Measurements from ENCODE around the gene PYGO2. TPM values are rescaled to one million over a fixed set of nuclear protein-coding genes. Genes with fewer than 3 reads are reported as not detected.
A peak's percentile ranks its signal among the peaks of the same experiment; 100 is the strongest.

Gene PYGO2
- total and polyA plus RNA-seq, 2 of the 8 experiments (the other 6 are each of a cell fraction or from before 2014, with no cell fraction given): 31.0 to 31.6 TPM

DNA sequence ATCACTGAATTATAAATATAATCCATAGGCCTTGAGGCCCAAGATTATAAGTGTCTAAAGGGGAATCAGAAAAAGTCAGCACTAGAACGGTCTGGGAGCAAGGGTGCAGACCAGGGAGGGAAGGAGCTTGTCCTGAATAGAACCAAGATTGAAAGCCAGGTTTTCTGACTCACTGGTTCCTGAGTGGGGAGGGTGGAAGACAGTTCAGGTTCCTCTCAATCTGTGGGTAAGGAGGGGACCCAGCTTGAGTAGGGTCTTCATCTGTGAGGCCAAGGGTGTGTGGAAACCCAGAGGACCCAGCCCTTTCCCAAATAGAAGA, 32.6 kb upstream of the PYGO2 start:
- Histone ChIP-seq H4K20me1 (replicated peaks in 1 of 2; ENCODE audit: control insufficient read depth in 1 of 2, insufficient read depth in 2 of 2, low read length in 2 of 2) (peaks cover 0 to 5% of the 10 kb centered on the region in 2 experiments), H3K23me2 (ENCODE audit: low read depth, low read length) (no peaks in the 10 kb centered on the region; the same call in 1 of the 2 replicates), H3K56ac (replicated peaks; ENCODE audit: insufficient read length, low read depth, low read length) (no peak overlapping the region), H4K5ac (ENCODE audit: insufficient read length, low read depth, low read length) (no peak overlapping the region), H2BK15ac (ENCODE audit: low read length) (no peak overlapping the region), H2BK5ac (ENCODE audit: low read depth, low read length) (no peak overlapping the region), H3K4me1 (replicated peaks in 1 of 4; ENCODE audit: control insufficient read depth in 3 of 4, insufficient read depth in 4 of 4, low read length in 3 of 4) (peaks cover 0 to 7% (median 4%) of the 10 kb centered on the region in 4 experiments; a peak in 3 of 7 replicates), H4K91ac (replicated peaks; ENCODE audit: insufficient read length, low read length) (no peak overlapping the region), H2BK12ac (ENCODE audit: low read depth, low read length) (0 out of 2 replicates have a peak overlapping the region, but pooled peaks have one; percentile 17), H2BK120ac (replicated peaks; ENCODE audit: low read depth, low read length) (no peak overlapping the region), H2BK20ac (ENCODE audit: low read length) (no peak overlapping the region), H2AFZ (ENCODE audit: low read length) (no peak overlapping the region), H3K14ac (ENCODE audit: insufficient read length) (no peak overlapping the region), H3K18ac (ENCODE audit: extremely low read depth, low read length) (no peak overlapping the region), H2AK5ac (ENCODE audit: low read depth, low read length) (no peak overlapping the region), H3K27me3 (replicated peaks in 1 of 4; ENCODE audit: control insufficient read depth in 3 of 4, extremely low read depth in 1 of 4, insufficient read depth in 3 of 4, low read length in 3 of 4) (no peaks in the 10 kb centered on the region), H3K4ac (replicated peaks; ENCODE audit: insufficient read length, low read depth, low read length) (no peak overlapping the region), H3K4me3 (ENCODE audit: extremely low read depth in 1 of 4, insufficient read depth in 2 of 4, low read depth in 3 of 4, low read length in 4 of 4) (no peak overlapping the region), H3K4me2 (ENCODE audit: insufficient read depth in 1 of 2, low read depth in 2 of 2, low read length in 2 of 2) (no peak overlapping the region), H3K79me2 (ENCODE audit: control insufficient read depth in 1 of 2, insufficient read depth in 2 of 2, low read length in 2 of 2) (peaks cover 0 to 3% of the 10 kb centered on the region in 2 experiments; a peak in 1 of 4 replicates), H3K27ac (ENCODE audit: low read depth, low read length) (no peak overlapping the region), H3K9ac (replicated peaks in 1 of 4; ENCODE audit: extremely low read depth in 1 of 4, low read depth in 3 of 4, low read length in 3 of 4) (0 out of 7 replicates have a peak overlapping the region, but pooled peaks of 1 of the 4 experiments have one; percentile 12), H4K8ac (ENCODE audit: extremely low read depth, insufficient read depth, low read length) (no peak overlapping the region), H3K9me3 (ENCODE audit: insufficient read depth in 2 of 2, low read depth in 1 of 2, low read length in 1 of 2) (no peaks in the 10 kb centered on the region), H3K79me1 (ENCODE audit: low read depth, low read length) (no peaks in the 10 kb centered on the region), H3K23ac (ENCODE audit: insufficient read length) (no peak overlapping the region), H3K36me3 (ENCODE audit: control insufficient read depth in 2 of 4, insufficient read depth in 4 of 4, low read length in 3 of 4) (peaks cover 2 to 20% (median 14%) of the 10 kb centered on the region in 4 experiments; a peak in 7 of 8 replicates)
- FAIRE-seq (no peak), DNase-seq (ENCODE audit: low read depth in 1 of 2, low spot score in 2 of 2) (no peak)
- CTCF ChIA-PET (ENCODE audit: partially characterized antibody): interaction anchor here (0.8 to 14.0 kb wide), 16 partner anchors 10 to 122 kb away, joined by 3 to 334 read pairs (median 8); partner anchors contain the start of genes ADAM15, CKS1B, EFNA4 and FLAD1
- TF ChIP-seq, protein P1, sequence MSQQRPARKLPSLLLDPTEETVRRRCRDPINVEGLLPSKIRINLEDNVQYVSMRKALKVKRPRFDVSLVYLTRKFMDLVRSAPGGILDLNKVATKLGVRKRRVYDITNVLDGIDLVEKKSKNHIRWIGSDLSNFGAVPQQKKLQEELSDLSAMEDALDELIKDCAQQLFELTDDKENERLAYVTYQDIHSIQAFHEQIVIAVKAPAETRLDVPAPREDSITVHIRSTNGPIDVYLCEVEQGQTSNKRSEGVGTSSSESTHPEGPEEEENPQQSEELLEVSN (IDR thresholded peaks at IDR 0.05): no peak
- TF ChIP-seq RFX5 (IDR thresholded peaks at IDR 0.05; ENCODE audit: borderline replicate concordance, low read depth, low read length) (no peak), SIRT6 (IDR thresholded peaks at IDR 0.05; ENCODE audit: low read length) (no peak), NRF1 (IDR thresholded peaks at IDR 0.05; ENCODE audit: low read depth, low read length) (no peak), EGR1 (IDR thresholded peaks at IDR 0.05; ENCODE audit: borderline replicate concordance, low read depth, low read length) (no peak), YY1 (IDR thresholded peaks at IDR 0.05; ENCODE audit: low read depth, low read length) (no peak)
- POLR2A ChIA-PET (ENCODE audit: partially characterized antibody): interaction anchor here (1.3 to 42.8 kb wide), 11 partner anchors 14 to 82 kb away, joined by 3 to 702 read pairs (median 9); partner anchors contain the start of genes CKS1B, EFNA4, FLAD1 and PBXIP1
- WGBS, 2 experiments (ENCODE audit: extremely low coverage in 1 of 2, insufficient coverage in 1 of 2, insufficient read length in 1 of 2, insufficient replicate concordance in 2 of 2, low coverage in 1 of 2, low lambda C conversion rate in 2 of 2, missing lambda C conversion rate in 1 of 2): 92% methylated on average over 1 of the region's 1 CpG; no CpG with 5 or more reads in 1 of the 2 experiments

Data from H1 (cell line).